ENCODE measurements around the gene PRTN3. TPM values are rescaled to one million over a fixed set of nuclear protein-coding genes. Genes with fewer than 3 reads are reported as not detected.
A peak's percentile ranks its signal among the peaks of the same experiment; 100 is the strongest.

PRTN3 gene
- total RNA-seq, 1 donor: 34.7 TPM

- DNase-seq (ENCODE audit: low read depth in 2 of 3, low spot score in 2 of 3): peak; percentile 44 to 89 (median 88)
These were observed 21.2 kb downstream of the PRTN3 start for GRCh38 chr19:861756-862580.

GRCh38 chr19:862581-863314, 21.9 kb downstream of the PRTN3 start:
- DNase-seq (ENCODE audit: low read depth in 2 of 3, low spot score in 2 of 3): peak; percentile 53 to 90 (median 86)

- DNase-seq (ENCODE audit: low read depth in 2 of 3, low spot score in 2 of 3): no peak
These were observed 22.5 kb downstream of the PRTN3 start for GRCh38 chr19:863315-863620.

- no peak for DNase-seq (ENCODE audit: low read depth in 2 of 3, low spot score in 2 of 3)
These were observed 26.0 kb downstream of the PRTN3 start for GRCh38 chr19:866769-867300.

- DNase-seq (ENCODE audit: low read depth in 2 of 3, low spot score in 2 of 3): no peak
These were observed 26.5 kb downstream of the PRTN3 start for GRCh38 chr19:867301-867793.

GRCh38 chr19:867855-868457, 27.2 kb downstream of the PRTN3 start:
- DNase-seq (ENCODE audit: low read depth in 2 of 3, low spot score in 2 of 3): no peak

GRCh38 chr19:868458-869244, 27.9 kb downstream of the PRTN3 start:
- DNase-seq (ENCODE audit: low read depth in 2 of 3, low spot score in 2 of 3): no peak

GRCh38 chr19:869245-870177, 28.7 kb downstream of the PRTN3 start:
- no peak for DNase-seq (ENCODE audit: low read depth in 2 of 3, low spot score in 2 of 3)

GRCh38 chr19:870314-870713, 29.5 kb downstream of the PRTN3 start:
- no peak for DNase-seq (ENCODE audit: low read depth in 2 of 3, low spot score in 2 of 3)

GRCh38 chr19:870963-871401, 30.2 kb downstream of the PRTN3 start:
- no peak for DNase-seq (ENCODE audit: low read depth in 2 of 3, low spot score in 2 of 3)

- DNase-seq (ENCODE audit: low read depth in 2 of 3, low spot score in 2 of 3): no peak
These were observed 30.9 kb downstream of the PRTN3 start for GRCh38 chr19:871446-872265.

- DNase-seq (ENCODE audit: low read depth in 2 of 3, low spot score in 2 of 3): peak in 2 of 3 donors; percentile 86 to 90
These were observed 31.6 kb downstream of the PRTN3 start for GRCh38 chr19:872266-872951.

- peak in 2 of 3 donors; percentile 82 for DNase-seq (ENCODE audit: low read depth in 2 of 3, low spot score in 2 of 3)
These were observed 32.3 kb downstream of the PRTN3 start for GRCh38 chr19:873084-873483.

- DNase-seq (ENCODE audit: low read depth in 2 of 3, low spot score in 2 of 3): no peak
These were observed 32.8 kb downstream of the PRTN3 start for GRCh38 chr19:873561-874041.

GRCh38 chr19:875265-875879, 34.6 kb downstream of the PRTN3 start:
- DNase-seq (ENCODE audit: low read depth in 2 of 3, low spot score in 2 of 3): no peak

- no peak for DNase-seq (ENCODE audit: low read depth in 2 of 3, low spot score in 2 of 3)
These were observed 35.3 kb downstream of the PRTN3 start for GRCh38 chr19:876089-876488.

GRCh38 chr19:876780-877314, 36.0 kb downstream of the PRTN3 start:
- DNase-seq (ENCODE audit: low read depth in 2 of 3, low spot score in 2 of 3): no peak
